ENCODE results near the gene STK10. TPM values are rescaled to one million over a fixed set of nuclear protein-coding genes. Genes with fewer than 3 reads are reported as not detected.

The STK10 gene
- total and polyA plus RNA-seq, 2 of the 8 experiments (the other 6 are each of a cell fraction or from before 2014, with no cell fraction given) = 10.5 to 21.4 TPM

DNA sequence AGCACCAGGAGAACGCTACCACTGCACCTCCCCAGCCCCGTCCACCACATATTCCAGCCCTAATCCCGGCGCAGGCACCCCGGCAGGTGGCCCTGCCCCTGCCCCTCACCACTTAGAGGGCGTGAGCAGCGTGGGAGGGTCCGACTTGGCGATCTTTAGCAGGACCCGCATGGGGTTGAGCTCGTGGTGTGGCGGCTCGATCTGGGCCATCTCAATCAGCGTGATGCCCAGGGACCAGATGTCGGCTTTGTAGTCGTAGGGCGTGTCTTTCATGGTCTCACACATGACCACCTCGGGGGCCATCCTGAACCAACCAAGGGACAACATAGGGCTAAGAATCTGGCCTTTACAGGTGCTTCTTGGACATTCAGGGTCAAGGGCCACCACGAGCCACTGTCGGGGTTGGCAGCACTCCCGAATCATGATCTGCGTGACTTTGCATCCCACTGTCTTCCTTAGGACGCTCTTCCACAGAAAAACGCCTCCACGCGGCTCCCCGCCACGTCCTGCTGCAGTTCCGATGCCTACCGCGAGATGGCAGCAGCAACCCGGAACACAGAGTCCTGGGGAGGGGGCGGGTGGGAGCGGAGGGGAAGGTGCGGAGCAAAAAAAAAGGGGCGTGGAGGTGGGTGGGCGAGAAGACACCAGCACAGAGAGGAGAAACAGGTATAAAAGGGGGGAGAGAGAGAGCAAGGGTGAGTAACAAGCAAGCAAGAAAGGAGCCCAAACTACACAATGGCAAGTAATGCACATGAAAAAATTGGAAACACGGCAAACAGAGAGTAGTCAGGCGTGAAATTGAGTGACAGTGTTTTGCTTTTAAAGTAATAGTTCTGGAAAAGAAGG lies 81.3 kb downstream of the STK10 start (continued):
- TF ChIP-seq CREB1 (IDR thresholded peaks at IDR 0.05) (0 out of 2 replicates have a peak, but pooled peaks have one; percentile 11), RAD21 (IDR thresholded peaks at IDR 0.05 in 1 of 2, conservative IDR thresholded peaks at IDR 0.05 in 1 of 2; ENCODE audit: low read depth in 2 of 2, low read length in 2 of 2) (peak; percentile 89 to 91), TEAD4 (IDR thresholded peaks at IDR 0.05; ENCODE audit: low read depth, low read length) (peak; percentile 47), SRF (IDR thresholded peaks at IDR 0.05; ENCODE audit: low read depth, low read length) (no peak)
- TF ChIP-seq, protein P1, sequence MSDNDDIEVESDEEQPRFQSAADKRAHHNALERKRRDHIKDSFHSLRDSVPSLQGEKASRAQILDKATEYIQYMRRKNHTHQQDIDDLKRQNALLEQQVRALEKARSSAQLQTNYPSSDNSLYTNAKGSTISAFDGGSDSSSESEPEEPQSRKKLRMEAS (IDR thresholded peaks at IDR 0.05) = peak; percentile 48; the same call in 1 of the 2 replicates

Measured in H1 (cell line).